GM23338 (cell line): ENCODE measurements around the gene STKLD1. TPM values are rescaled to one million over a fixed set of nuclear protein-coding genes. Genes with fewer than 3 reads are reported as not detected.

Experiments
- ATAC-seq: fragments of 200-7000 bp; cut with Tn5 transposase; 3 replicates; pipeline ENCODE4 v1.9.1; 2020
- DNase-seq: peaks from one replicate; pipeline ENCODE4 v3.0.0-alpha.2; 2015; ENCODE audit warnings: low spot score
- H2AFZ ChIP-seq: fragments of 200-600 bp; sonication (generic); 2 replicates; pipeline ENCODE4 v1.8.0; 2016; ENCODE audit warnings: antibody characterized with exemption, mild to moderate bottlenecking, moderate library complexity
- H3F3A ChIP-seq: fragments of 200-600 bp; sonication (generic); replicated peaks from 2 replicates; pipeline ENCODE4 v1.8.0; 2017; ENCODE audit warnings: antibody characterized with exemption, mixed run types, low read depth
- H3K27ac ChIP-seq: fragments of 200-600 bp; sonication (generic); 2 replicates; pipeline ENCODE4 v1.6.1; 2016; ENCODE audit warnings: low read depth
- H3K27me3 ChIP-seq: fragments of 200-600 bp; sonication (generic); 2 replicates; pipeline ENCODE4 v1.8.0; 2016; ENCODE audit warnings: mild to moderate bottlenecking, mixed run types, moderate library complexity; ENCODE audit not compliant: insufficient read depth
- H3K36me3 ChIP-seq: fragments of 200-600 bp; sonication (generic); 2 replicates; pipeline ENCODE4 v1.8.0; 2016; ENCODE audit warnings: mild to moderate bottlenecking; ENCODE audit not compliant: insufficient read depth
- H3K4me1 ChIP-seq: fragments of 200-600 bp; sonication (generic); 2 replicates; pipeline ENCODE4 v1.8.0; 2016; ENCODE audit warnings: mild to moderate bottlenecking, moderate library complexity; ENCODE audit not compliant: insufficient read depth
- H3K4me2 ChIP-seq: fragments of 200-600 bp; sonication (generic); 2 replicates; pipeline ENCODE4 v1.7.1; 2017; ENCODE audit warnings: mixed run types
- H3K4me3 ChIP-seq: fragments of 200-600 bp; sonication (generic); 2 replicates; pipeline ENCODE4 v1.6.1; 2016; ENCODE audit warnings: mixed run types
- H3K79me2 ChIP-seq: fragments of 200-600 bp; sonication (generic); replicated peaks from 2 replicates; pipeline ENCODE4 v1.8.0; 2017; ENCODE audit warnings: mild to moderate bottlenecking; ENCODE audit not compliant: insufficient read depth
- H3K9me2 ChIP-seq: fragments of 200-600 bp; sonication (generic); 2 replicates; pipeline ENCODE4 v1.8.0; 2017; ENCODE audit not compliant: insufficient read depth
- H4K20me1 ChIP-seq: fragments of 200-600 bp; sonication (generic); replicated peaks from 2 replicates; pipeline ENCODE4 v1.8.0; 2017; ENCODE audit warnings: mild to moderate bottlenecking; ENCODE audit not compliant: insufficient read depth
- H3K27ac Mint-ChIP-seq: 2 replicates; pipeline ENCODE4 v1.8.0; 2020; ENCODE audit warnings: inconsistent platforms, mild to moderate bottlenecking, moderate library complexity, mixed read lengths
- H3K27me3 Mint-ChIP-seq: 3 replicates; pipeline ENCODE4 v1.8.0; 2022; ENCODE audit warnings: low read depth, mild to moderate bottlenecking, moderate library complexity, mixed read lengths, inconsistent platforms; ENCODE audit not compliant: insufficient read depth, poor library complexity
- H3K36me3 Mint-ChIP-seq: 3 replicates; pipeline ENCODE4 v1.8.0; 2021; ENCODE audit warnings: low read depth, mild to moderate bottlenecking, inconsistent platforms, moderate library complexity, mixed read lengths
- H3K4me1 Mint-ChIP-seq: 3 replicates; pipeline ENCODE4 v1.8.0; 2020; ENCODE audit warnings: mild to moderate bottlenecking, inconsistent platforms, mixed read lengths
- H3K4me3 Mint-ChIP-seq: 3 replicates; pipeline ENCODE4 v1.8.0; 2021; ENCODE audit warnings: moderate library complexity, mild to moderate bottlenecking, inconsistent platforms, mixed read lengths
- H3K9me3 Mint-ChIP-seq: 3 replicates; pipeline ENCODE4 v1.8.0; 2020; ENCODE audit warnings: moderate library complexity, mild to moderate bottlenecking, inconsistent platforms, mixed read lengths
- CREB1 ChIP-seq: fragments of 250-450 bp; sonication (Bioruptor Pico); IDR thresholded peaks from 2 replicates; pipeline ENCODE4 v1.5.0; 2020; ENCODE audit warnings: low read depth, mild to moderate bottlenecking, moderate library complexity
- EZH2 ChIP-seq: fragments of 200-600 bp; sonication (generic); IDR thresholded peaks from one replicate; pipeline ENCODE4 v1.8.0; 2017; ENCODE audit warnings: antibody characterized with exemption, mild to moderate bottlenecking, low read depth; ENCODE audit not compliant: unreplicated experiment
- EZH2phosphoT487 ChIP-seq: fragments of 200-600 bp; sonication (generic); IDR thresholded peaks from one replicate; pipeline ENCODE4 v1.8.1; 2018; ENCODE audit warnings: antibody characterized with exemption; ENCODE audit not compliant: unreplicated experiment
- JUNB ChIP-seq: IDR thresholded peaks from one replicate; pipeline ENCODE4 v1.6.1; 2016; ENCODE audit warnings: antibody characterized with exemption; ENCODE audit not compliant: unreplicated experiment
- NANOG ChIP-seq: IDR thresholded peaks from 2 replicates; pipeline ENCODE4 v1.6.1; 2016; ENCODE audit warnings: antibody characterized with exemption, borderline replicate concordance
- POLR2AphosphoS5 ChIP-seq: IDR thresholded peaks from 2 replicates; pipeline ENCODE4 v1.6.1; 2016; ENCODE audit warnings: antibody characterized with exemption, low read depth
- STAT1 ChIP-seq: IDR thresholded peaks from one replicate; pipeline ENCODE4 v1.6.1; 2016; ENCODE audit warnings: antibody characterized with exemption; ENCODE audit not compliant: unreplicated experiment
- ZNF114 ChIP-seq: fragments of 250-450 bp; sonication (Bioruptor Pico); IDR thresholded peaks from 2 replicates; pipeline ENCODE4 v1.5.0; 2020; ENCODE audit warnings: mild to moderate bottlenecking, moderate library complexity
- ZNF331 ChIP-seq: fragments of 250-450 bp; sonication (Bioruptor Pico); IDR thresholded peaks from 2 replicates; pipeline ENCODE4 v1.5.0; 2020; ENCODE audit warnings: low read depth, mild to moderate bottlenecking, moderate library complexity
- polyA plus RNA-seq: library from polyadenylated mRNA; unstranded; fragments of >200 nt; fragmentation: Nextera tagmentation; extraction: Ambion mirVana; gene quantifications from 2 replicates; pipeline ENCODE4 v1.2.1, GENCODE V29; 2016
- total RNA-seq: library from RNA; depleted of rRNA; stranded (reverse); fragments of >200 nt; shearing (Covaris generic); gene quantifications from 2 replicates; pipeline ENCODE4 v1.2.3, GENCODE V29; 2014
- TF ChIP-seq, protein P1 (sequence below), 2 experiments: fragments of 200-600 bp in 1 of 2; sonication (generic) in 1 of 2; conservative IDR thresholded peaks; 2 replicates each; pipeline versions ENCODE4 v1.5.1 to v1.6.1; 2016 to 2017; ENCODE audit warnings: antibody characterized with exemption in 2 of 2, low read depth in 2 of 2, mild to moderate bottlenecking in 2 of 2, moderate library complexity in 1 of 2
- TF ChIP-seq, protein P2 (sequence below): IDR thresholded peaks from 2 replicates; pipeline ENCODE4 v1.6.1; 2016; ENCODE audit warnings: antibody characterized with exemption
- TF ChIP-seq, protein P3 (sequence below): fragments of 250-450 bp; sonication (Bioruptor Pico); IDR thresholded peaks from 2 replicates; pipeline ENCODE4 v1.5.0; 2020; ENCODE audit warnings: mild to moderate bottlenecking, moderate library complexity
- TF ChIP-seq, protein P4 (sequence below): IDR thresholded peaks from one replicate; pipeline ENCODE4 v1.6.1; 2018; ENCODE audit warnings: antibody characterized with exemption; ENCODE audit not compliant: unreplicated experiment

STKLD1 gene
- total and polyA plus RNA-seq, 2 experiments from 2014 or later: 0.57 TPM; not detected in 1

DNA sequence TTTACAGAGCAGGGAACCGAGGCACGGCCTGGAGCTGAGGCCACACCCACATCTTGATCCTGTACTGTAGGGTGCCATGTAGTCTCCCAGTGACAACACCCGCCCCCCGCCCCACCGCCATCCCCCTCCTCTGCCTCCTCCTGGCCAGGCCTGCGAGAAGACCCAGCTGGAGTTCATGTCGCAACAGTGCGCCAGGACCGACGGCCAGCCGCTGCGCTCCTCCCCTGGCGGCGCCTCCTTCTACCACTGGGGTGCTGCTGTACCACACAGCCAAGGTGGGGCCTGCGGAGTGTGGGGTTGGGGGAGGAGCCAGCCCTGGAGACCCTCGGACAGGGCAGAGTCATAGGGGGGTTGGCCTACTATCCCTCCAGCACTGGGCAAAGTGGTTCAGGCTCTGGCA lies 60.5 kb downstream of the STKLD1 start:
- Histone ChIP-seq H3K27me3 (no peaks in the 10 kb centered on the region), H2AFZ (no peak overlapping the region), H3K4me2 (no peak overlapping the region), H3K27ac (no peak overlapping the region), H3K4me1 (no peaks in the 10 kb centered on the region), H3K9me2 (no peaks in the 10 kb centered on the region), H3K79me2 (no peaks in the 10 kb centered on the region), H3K4me3 (no peak overlapping the region), H4K20me1 (no peaks in the 10 kb centered on the region), H3F3A (no peaks in the 10 kb centered on the region), H3K36me3 (no peaks in the 10 kb centered on the region)
- Mint-ChIP-seq H3K9me3 (no peaks in the 10 kb centered on the region; the same call in 2 of the 3 replicates), H3K4me3 (no peak overlapping the region), H3K36me3 (no peaks in the 10 kb centered on the region), H3K4me1 (no peaks in the 10 kb centered on the region), H3K27ac (no peak overlapping the region), H3K27me3 (peaks cover 9% of the 10 kb centered on the region)
- TF ChIP-seq EZH2 (no peak), CREB1 (CRISPR knock-in tag) (no peak), POLR2AphosphoS5 (no peak), NANOG (no peak), ZNF331 (CRISPR knock-in tag) (no peak), JUNB (no peak), ZNF114 (CRISPR knock-in tag) (no peak), EZH2phosphoT487 (no peak), STAT1 (no peak)
- TF ChIP-seq, protein P1, sequence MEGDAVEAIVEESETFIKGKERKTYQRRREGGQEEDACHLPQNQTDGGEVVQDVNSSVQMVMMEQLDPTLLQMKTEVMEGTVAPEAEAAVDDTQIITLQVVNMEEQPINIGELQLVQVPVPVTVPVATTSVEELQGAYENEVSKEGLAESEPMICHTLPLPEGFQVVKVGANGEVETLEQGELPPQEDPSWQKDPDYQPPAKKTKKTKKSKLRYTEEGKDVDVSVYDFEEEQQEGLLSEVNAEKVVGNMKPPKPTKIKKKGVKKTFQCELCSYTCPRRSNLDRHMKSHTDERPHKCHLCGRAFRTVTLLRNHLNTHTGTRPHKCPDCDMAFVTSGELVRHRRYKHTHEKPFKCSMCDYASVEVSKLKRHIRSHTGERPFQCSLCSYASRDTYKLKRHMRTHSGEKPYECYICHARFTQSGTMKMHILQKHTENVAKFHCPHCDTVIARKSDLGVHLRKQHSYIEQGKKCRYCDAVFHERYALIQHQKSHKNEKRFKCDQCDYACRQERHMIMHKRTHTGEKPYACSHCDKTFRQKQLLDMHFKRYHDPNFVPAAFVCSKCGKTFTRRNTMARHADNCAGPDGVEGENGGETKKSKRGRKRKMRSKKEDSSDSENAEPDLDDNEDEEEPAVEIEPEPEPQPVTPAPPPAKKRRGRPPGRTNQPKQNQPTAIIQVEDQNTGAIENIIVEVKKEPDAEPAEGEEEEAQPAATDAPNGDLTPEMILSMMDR (conservative IDR thresholded peaks at IDR 0.05; ENCODE audit: low read depth in 2 of 2): no peak
- TF ChIP-seq, protein P2, sequence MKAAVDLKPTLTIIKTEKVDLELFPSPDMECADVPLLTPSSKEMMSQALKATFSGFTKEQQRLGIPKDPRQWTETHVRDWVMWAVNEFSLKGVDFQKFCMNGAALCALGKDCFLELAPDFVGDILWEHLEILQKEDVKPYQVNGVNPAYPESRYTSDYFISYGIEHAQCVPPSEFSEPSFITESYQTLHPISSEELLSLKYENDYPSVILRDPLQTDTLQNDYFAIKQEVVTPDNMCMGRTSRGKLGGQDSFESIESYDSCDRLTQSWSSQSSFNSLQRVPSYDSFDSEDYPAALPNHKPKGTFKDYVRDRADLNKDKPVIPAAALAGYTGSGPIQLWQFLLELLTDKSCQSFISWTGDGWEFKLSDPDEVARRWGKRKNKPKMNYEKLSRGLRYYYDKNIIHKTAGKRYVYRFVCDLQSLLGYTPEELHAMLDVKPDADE: no peak
- TF ChIP-seq, protein P3, sequence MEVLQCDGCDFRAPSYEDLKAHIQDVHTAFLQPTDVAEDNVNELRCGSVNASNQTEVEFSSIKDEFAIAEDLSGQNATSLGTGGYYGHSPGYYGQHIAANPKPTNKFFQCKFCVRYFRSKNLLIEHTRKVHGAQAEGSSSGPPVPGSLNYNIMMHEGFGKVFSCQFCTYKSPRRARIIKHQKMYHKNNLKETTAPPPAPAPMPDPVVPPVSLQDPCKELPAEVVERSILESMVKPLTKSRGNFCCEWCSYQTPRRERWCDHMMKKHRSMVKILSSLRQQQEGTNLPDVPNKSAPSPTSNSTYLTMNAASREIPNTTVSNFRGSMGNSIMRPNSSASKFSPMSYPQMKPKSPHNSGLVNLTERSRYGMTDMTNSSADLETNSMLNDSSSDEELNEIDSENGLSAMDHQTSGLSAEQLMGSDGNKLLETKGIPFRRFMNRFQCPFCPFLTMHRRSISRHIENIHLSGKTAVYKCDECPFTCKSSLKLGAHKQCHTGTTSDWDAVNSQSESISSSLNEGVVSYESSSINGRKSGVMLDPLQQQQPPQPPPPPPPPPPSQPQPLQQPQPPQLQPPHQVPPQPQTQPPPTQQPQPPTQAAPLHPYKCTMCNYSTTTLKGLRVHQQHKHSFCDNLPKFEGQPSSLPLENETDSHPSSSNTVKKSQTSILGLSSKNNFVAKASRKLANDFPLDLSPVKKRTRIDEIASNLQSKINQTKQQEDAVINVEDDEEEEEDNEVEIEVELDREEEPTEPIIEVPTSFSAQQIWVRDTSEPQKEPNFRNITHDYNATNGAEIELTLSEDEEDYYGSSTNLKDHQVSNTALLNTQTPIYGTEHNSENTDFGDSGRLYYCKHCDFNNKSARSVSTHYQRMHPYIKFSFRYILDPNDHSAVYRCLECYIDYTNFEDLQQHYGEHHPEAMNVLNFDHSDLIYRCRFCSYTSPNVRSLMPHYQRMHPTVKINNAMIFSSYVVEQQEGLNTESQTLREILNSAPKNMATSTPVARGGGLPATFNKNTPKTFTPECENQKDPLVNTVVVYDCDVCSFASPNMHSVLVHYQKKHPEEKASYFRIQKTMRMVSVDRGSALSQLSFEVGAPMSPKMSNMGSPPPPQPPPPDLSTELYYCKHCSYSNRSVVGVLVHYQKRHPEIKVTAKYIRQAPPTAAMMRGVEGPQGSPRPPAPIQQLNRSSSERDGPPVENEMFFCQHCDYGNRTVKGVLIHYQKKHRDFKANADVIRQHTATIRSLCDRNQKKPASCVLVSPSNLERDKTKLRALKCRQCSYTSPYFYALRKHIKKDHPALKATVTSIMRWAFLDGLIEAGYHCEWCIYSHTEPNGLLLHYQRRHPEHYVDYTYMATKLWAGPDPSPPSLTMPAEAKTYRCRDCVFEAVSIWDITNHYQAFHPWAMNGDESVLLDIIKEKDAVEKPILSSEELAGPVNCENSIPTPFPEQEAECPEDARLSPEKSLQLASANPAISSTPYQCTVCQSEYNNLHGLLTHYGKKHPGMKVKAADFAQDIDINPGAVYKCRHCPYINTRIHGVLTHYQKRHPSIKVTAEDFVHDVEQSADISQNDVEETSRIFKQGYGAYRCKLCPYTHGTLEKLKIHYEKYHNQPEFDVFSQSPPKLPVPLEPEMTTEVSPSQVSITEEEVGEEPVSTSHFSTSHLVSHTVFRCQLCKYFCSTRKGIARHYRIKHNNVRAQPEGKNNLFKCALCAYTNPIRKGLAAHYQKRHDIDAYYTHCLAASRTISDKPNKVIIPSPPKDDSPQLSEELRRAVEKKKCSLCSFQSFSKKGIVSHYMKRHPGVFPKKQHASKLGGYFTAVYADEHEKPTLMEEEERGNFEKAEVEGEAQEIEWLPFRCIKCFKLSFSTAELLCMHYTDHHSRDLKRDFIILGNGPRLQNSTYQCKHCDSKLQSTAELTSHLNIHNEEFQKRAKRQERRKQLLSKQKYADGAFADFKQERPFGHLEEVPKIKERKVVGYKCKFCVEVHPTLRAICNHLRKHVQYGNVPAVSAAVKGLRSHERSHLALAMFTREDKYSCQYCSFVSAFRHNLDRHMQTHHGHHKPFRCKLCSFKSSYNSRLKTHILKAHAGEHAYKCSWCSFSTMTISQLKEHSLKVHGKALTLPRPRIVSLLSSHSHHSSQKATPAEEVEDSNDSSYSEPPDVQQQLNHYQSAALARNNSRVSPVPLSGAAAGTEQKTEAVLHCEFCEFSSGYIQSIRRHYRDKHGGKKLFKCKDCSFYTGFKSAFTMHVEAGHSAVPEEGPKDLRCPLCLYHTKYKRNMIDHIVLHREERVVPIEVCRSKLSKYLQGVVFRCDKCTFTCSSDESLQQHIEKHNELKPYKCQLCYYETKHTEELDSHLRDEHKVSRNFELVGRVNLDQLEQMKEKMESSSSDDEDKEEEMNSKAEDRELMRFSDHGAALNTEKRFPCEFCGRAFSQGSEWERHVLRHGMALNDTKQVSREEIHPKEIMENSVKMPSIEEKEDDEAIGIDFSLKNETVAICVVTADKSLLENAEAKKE (CRISPR knock-in tag): no peak
- TF ChIP-seq, protein P4, sequence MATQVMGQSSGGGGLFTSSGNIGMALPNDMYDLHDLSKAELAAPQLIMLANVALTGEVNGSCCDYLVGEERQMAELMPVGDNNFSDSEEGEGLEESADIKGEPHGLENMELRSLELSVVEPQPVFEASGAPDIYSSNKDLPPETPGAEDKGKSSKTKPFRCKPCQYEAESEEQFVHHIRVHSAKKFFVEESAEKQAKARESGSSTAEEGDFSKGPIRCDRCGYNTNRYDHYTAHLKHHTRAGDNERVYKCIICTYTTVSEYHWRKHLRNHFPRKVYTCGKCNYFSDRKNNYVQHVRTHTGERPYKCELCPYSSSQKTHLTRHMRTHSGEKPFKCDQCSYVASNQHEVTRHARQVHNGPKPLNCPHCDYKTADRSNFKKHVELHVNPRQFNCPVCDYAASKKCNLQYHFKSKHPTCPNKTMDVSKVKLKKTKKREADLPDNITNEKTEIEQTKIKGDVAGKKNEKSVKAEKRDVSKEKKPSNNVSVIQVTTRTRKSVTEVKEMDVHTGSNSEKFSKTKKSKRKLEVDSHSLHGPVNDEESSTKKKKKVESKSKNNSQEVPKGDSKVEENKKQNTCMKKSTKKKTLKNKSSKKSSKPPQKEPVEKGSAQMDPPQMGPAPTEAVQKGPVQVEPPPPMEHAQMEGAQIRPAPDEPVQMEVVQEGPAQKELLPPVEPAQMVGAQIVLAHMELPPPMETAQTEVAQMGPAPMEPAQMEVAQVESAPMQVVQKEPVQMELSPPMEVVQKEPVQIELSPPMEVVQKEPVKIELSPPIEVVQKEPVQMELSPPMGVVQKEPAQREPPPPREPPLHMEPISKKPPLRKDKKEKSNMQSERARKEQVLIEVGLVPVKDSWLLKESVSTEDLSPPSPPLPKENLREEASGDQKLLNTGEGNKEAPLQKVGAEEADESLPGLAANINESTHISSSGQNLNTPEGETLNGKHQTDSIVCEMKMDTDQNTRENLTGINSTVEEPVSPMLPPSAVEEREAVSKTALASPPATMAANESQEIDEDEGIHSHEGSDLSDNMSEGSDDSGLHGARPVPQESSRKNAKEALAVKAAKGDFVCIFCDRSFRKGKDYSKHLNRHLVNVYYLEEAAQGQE: no peak
- peak; percentile 28; the same call in 2 of the 3 replicates for ATAC-seq
- no peak for DNase-seq
